ENCODE data around the gene MINDY2. TPM values are rescaled to one million over a fixed set of nuclear protein-coding genes. Genes with fewer than 3 reads are reported as not detected.

MINDY2 gene
- total RNA-seq, 1 donor from 2014 or later = 25.0 TPM

GRCh38 chr15:58886921-58887320 is 115.8 kb downstream of the MINDY2 start:
- no peak overlapping the region for H3K4me3 ChIP-seq
- H3K27ac ChIP-seq = no peak overlapping the region
- H3K79me2 ChIP-seq (ENCODE audit: low read depth) = no peaks in the 10 kb centered on the region
- no peaks in the 10 kb centered on the region for H3F3A ChIP-seq (ENCODE audit: low read depth)
- no peak for DNase-seq (ENCODE audit: low spot score)
- no peak overlapping the region for H3K9ac ChIP-seq
- no peaks in the 10 kb centered on the region for H3K27me3 Mint-ChIP-seq (ENCODE audit: insufficient read depth, low read depth)
- no peak overlapping the region for H3K4me2 ChIP-seq
- H4K20me1 ChIP-seq (ENCODE audit: low read depth) = no peaks in the 10 kb centered on the region
- H3K4me3 Mint-ChIP-seq = no peak overlapping the region
- peaks cover 54% of the 10 kb centered on the region for H3K36me3 Mint-ChIP-seq
- no peaks in the 10 kb centered on the region for H3K9me3 Mint-ChIP-seq
- no peaks in the 10 kb centered on the region for H3K9me3 ChIP-seq (ENCODE audit: low read depth)
- no peaks in the 10 kb centered on the region for H3K4me1 Mint-ChIP-seq
- no peak overlapping the region for H3K27ac Mint-ChIP-seq
- H2AFZ ChIP-seq (replicated peaks) = no peak overlapping the region
- TF ChIP-seq EZH2phosphoT487 (IDR thresholded peaks at IDR 0.05) = no peak
- no peak for TF ChIP-seq CTCF (IDR thresholded peaks at IDR 0.05)
- TF ChIP-seq EZH2 (IDR thresholded peaks at IDR 0.05) = no peak
- no peaks in the 10 kb centered on the region for H3K27me3 ChIP-seq
- H3K36me3 ChIP-seq = peaks cover 36% of the 10 kb centered on the region
- no peaks in the 10 kb centered on the region for H3K4me1 ChIP-seq

GRCh38 chr15:58889363-58889762 is 118.3 kb downstream of the MINDY2 start:
- Mint-ChIP-seq H3K4me1 (no peaks in the 10 kb centered on the region), H3K4me3 (no peak overlapping the region), H3K9me3 (no peaks in the 10 kb centered on the region), H3K27me3 (ENCODE audit: insufficient read depth, low read depth) (no peaks in the 10 kb centered on the region), H3K27ac (no peak overlapping the region), H3K36me3 (peaks cover 52% of the 10 kb centered on the region)
- DNase-seq (ENCODE audit: low spot score) = no peak
- H4K20me1 ChIP-seq (ENCODE audit: low read depth) = peaks cover 7% of the 10 kb centered on the region
- no peak overlapping the region for H2AFZ ChIP-seq (replicated peaks)
- no peak overlapping the region for H3K4me3 ChIP-seq
- H3K9me3 ChIP-seq (ENCODE audit: low read depth) = no peaks in the 10 kb centered on the region
- peaks cover 52% of the 10 kb centered on the region for H3K36me3 ChIP-seq
- H3K27ac ChIP-seq = no peak overlapping the region
- no peak for TF ChIP-seq EZH2phosphoT487 (IDR thresholded peaks at IDR 0.05)
- TF ChIP-seq EZH2 (IDR thresholded peaks at IDR 0.05) = no peak
- no peak for TF ChIP-seq CTCF (IDR thresholded peaks at IDR 0.05)
- H3K27me3 ChIP-seq = no peaks in the 10 kb centered on the region
- H3K9ac ChIP-seq = no peak overlapping the region
- H3F3A ChIP-seq (ENCODE audit: low read depth) = peaks cover 12% of the 10 kb centered on the region
- no peak overlapping the region for H3K4me2 ChIP-seq
- H3K79me2 ChIP-seq (ENCODE audit: low read depth) = no peaks in the 10 kb centered on the region
- H3K4me1 ChIP-seq = peaks cover 16% of the 10 kb centered on the region

- TF ChIP-seq EZH2 (IDR thresholded peaks at IDR 0.05) (no peak), CTCF (IDR thresholded peaks at IDR 0.05) (no peak), EZH2phosphoT487 (IDR thresholded peaks at IDR 0.05) (no peak)
- Histone ChIP-seq H3K27me3 (no peaks in the 10 kb centered on the region), H4K20me1 (ENCODE audit: low read depth) (peaks cover 12% of the 10 kb centered on the region), H3K36me3 (peaks cover 9% of the 10 kb centered on the region), H3K9ac (no peak overlapping the region), H3K27ac (no peak overlapping the region), H3K9me3 (ENCODE audit: low read depth) (no peaks in the 10 kb centered on the region), H3K79me2 (ENCODE audit: low read depth) (no peaks in the 10 kb centered on the region), H3K4me3 (no peak overlapping the region), H3F3A (ENCODE audit: low read depth) (peaks cover 7% of the 10 kb centered on the region), H3K4me2 (no peak overlapping the region), H2AFZ (replicated peaks) (no peak overlapping the region), H3K4me1 (peaks cover 18% of the 10 kb centered on the region)
- Mint-ChIP-seq H3K4me3 (no peak overlapping the region), H3K27ac (no peak overlapping the region), H3K27me3 (ENCODE audit: insufficient read depth, low read depth) (no peaks in the 10 kb centered on the region), H3K36me3 (peaks cover 30% of the 10 kb centered on the region), H3K9me3 (no peaks in the 10 kb centered on the region), H3K4me1 (no peaks in the 10 kb centered on the region)
- no peak for DNase-seq (ENCODE audit: low spot score)
Observed at GRCh38 chr15:58898150-58898680, 127.1 kb downstream of the MINDY2 start.

All from neural progenitor cell (in vitro differentiated cells).